Panc1 (cell line): Measurements from ENCODE around the gene ANP32E. TPM values are rescaled to one million over a fixed set of nuclear protein-coding genes. Genes with fewer than 3 reads are reported as not detected.
A peak's percentile ranks its signal among the peaks of the same experiment; 100 is the strongest.

Experiments used
- ATAC-seq: fragments of 200-7000 bp; cut with Tn5 transposase; 2 replicates; pipeline ENCODE4 v1.9.1; 2020; ENCODE audit warnings: mild to moderate bottlenecking, moderate library complexity
- BruUV-seq: library from RNA; stranded (reverse); fragments of 400-500 nt; replicated peaks from 2 replicates; lab custom pipeline; 2021; lab: Mats Ljungman, UMichigan
- CTCF ChIA-PET: fragments of 300-600 bp; sonication (Branson Sonifier 250); formaldehyde crosslinking; loops from one replicate; lab custom pipeline; 2022; ENCODE audit warnings: antibody characterized with exemption; lab: Charles Lee
- POLR2A ChIA-PET: fragments of 300-600 bp; sonication (Branson Sonifier 250); formaldehyde crosslinking; loops from one replicate; lab custom pipeline; 2022; ENCODE audit warnings: antibody characterized with exemption; lab: Charles Lee
- DNase-seq: peaks from one replicate; pipeline ENCODE4 v3.0.0-alpha.2; 2010; ENCODE audit warnings: low read depth, low spot score
- H3K27ac ChIP-seq: 2 replicates; pipeline ENCODE4 v1.5.1; 2011; ENCODE audit warnings: mild to moderate bottlenecking, low read length, inconsistent platforms
- H3K27me3 ChIP-seq: fragments of 200-500 bp; sonication (Bioruptor generic); 2 replicates; pipeline ENCODE4 v1.6.0; 2014; ENCODE audit warnings: low read length, inconsistent platforms; ENCODE audit not compliant: control insufficient read depth, insufficient read depth
- H3K36me3 ChIP-seq: fragments of 200-500 bp; sonication (Bioruptor generic); 2 replicates; pipeline ENCODE4 v1.5.1; 2014; ENCODE audit warnings: inconsistent platforms, mild to moderate bottlenecking, low read length, moderate library complexity; ENCODE audit not compliant: control insufficient read depth, insufficient read depth
- H3K4me1 ChIP-seq: 2 replicates; pipeline ENCODE4 v1.5.1; 2011; ENCODE audit warnings: inconsistent platforms, mild to moderate bottlenecking, low read length, moderate library complexity; ENCODE audit not compliant: control insufficient read depth, insufficient read depth
- H3K4me3 ChIP-seq, 2 experiments: 2 replicates each; pipeline ENCODE4 v1.5.1; 2011 to 2012; ENCODE audit warnings: low read depth in 2 of 2, low read length in 2 of 2, mild to moderate bottlenecking in 2 of 2, inconsistent platforms in 1 of 2, moderate library complexity in 1 of 2
- H3K9me3 ChIP-seq: fragments of 200-500 bp; sonication (Bioruptor generic); 2 replicates; pipeline ENCODE4 v1.5.1; 2014; ENCODE audit warnings: low read depth, mild to moderate bottlenecking, inconsistent platforms, low read length, moderate library complexity; ENCODE audit not compliant: control insufficient read depth, insufficient read depth
- POLR2AphosphoS5 ChIP-seq: IDR thresholded peaks from 2 replicates; pipeline ENCODE4 v1.6.1; 2012; ENCODE audit warnings: mild to moderate bottlenecking, low read depth, low read length, moderate library complexity
- REST ChIP-seq, 2 experiments: IDR thresholded peaks; 2 replicates each; pipeline ENCODE4 v1.6.1; 2011 to 2012; ENCODE audit warnings: low read depth in 2 of 2, control low read depth in 1 of 2, low read length in 1 of 2, mild to moderate bottlenecking in 1 of 2, moderate library complexity in 1 of 2; ENCODE audit not compliant: insufficient read depth in 1 of 2
- TCF7L2 ChIP-seq: IDR thresholded peaks from 2 replicates; pipeline ENCODE4 v1.6.1; 2011; ENCODE audit warnings: mild to moderate bottlenecking, low read depth, low read length, inconsistent platforms
- in situ Hi-C: cut with HindIII; loops from 2 replicates; pipeline ENCODE4 v1.10.0; 2016; ENCODE audit warnings: low sequenced_read_pairs, low pct_unique_long_range_greater_than_20kb
- intact Hi-C: fragments of 100-400 bp; cut with micrococcal nuclease; formaldehyde crosslinking; loops from one replicate; pipeline ENCODE4 v1.10.0; 2022; ENCODE audit not compliant: unreplicated experiment
- total RNA-seq: library from RNA; stranded (reverse); gene quantifications from one replicate; pipeline ENCODE4 v1.2.1, GENCODE V29; 2021; ENCODE audit not compliant: unreplicated experiment

ANP32E gene
- total RNA-seq, 1 experiment from 2014 or later = 66.2 TPM

DNA sequence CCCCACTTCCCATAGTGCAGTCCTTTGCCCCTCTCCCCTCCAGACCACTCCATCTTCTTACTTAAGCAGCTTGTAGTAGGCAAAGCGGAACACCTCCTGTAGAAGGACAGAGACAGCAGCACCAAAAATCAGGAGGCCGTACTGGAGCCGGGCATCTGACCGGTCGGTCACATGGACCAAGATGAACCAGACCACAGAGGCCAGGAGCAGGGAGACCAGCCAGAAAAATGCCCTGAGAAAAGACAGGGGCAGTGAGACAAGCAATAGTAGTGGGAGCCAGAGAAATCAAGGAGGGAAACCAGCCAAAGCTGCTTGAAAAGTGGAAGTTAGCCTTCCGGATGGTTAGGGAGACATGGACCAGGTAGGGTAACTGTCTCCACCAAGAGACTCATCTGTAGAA lies 32.0 kb upstream of the ANP32E start:
- ATAC-seq (no peak), DNase-seq (no peak)
- peaks cover 15% of the 10 kb centered on the region for H3K36me3 ChIP-seq
- no TSS peak for BruUV-seq
- in situ Hi-C loops = no loop called here
- intact Hi-C loops = no loop called here
- ChIA-PET CTCF (no interaction called here), POLR2A (no interaction called here)
- peaks cover 5% of the 10 kb centered on the region for H3K4me1 ChIP-seq
- H3K27me3 ChIP-seq = no peaks in the 10 kb centered on the region
- TF ChIP-seq TCF7L2 = no peak
- H3K4me3 ChIP-seq = peak overlapping the region; percentile 95 to 100
- no peaks in the 10 kb centered on the region for H3K9me3 ChIP-seq
- H3K27ac ChIP-seq = peak overlapping the region; percentile 96

DNA sequence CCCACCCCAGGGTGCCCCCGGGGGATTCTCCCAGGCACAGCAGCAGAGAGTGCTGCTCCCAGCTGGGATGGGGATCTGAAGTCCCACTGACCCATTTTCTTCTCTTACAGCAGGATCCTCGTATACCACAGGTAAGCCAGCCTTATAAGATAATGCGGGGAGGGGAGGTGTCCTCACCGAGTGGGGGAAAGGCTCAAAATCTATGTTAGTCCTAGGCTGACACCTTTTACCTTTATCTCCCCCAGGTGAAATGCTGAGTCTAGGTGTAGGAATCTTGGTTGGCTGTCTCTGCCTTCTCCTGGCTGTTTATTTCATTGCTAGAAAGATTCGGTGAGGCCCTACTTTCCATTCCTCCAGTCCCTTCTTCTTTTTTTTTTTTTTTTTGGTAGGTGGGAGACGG lies 27.6 kb upstream of the ANP32E start:
- no peak for TF ChIP-seq REST (IDR thresholded peaks at IDR 0.05; ENCODE audit: insufficient read depth in 1 of 2, low read depth in 2 of 2, low read length in 1 of 2)
- peak; percentile 60; the same call in 1 of the 2 replicates for TF ChIP-seq POLR2AphosphoS5
- no TSS peak for BruUV-seq
- CTCF ChIA-PET = no interaction called here

DNA sequence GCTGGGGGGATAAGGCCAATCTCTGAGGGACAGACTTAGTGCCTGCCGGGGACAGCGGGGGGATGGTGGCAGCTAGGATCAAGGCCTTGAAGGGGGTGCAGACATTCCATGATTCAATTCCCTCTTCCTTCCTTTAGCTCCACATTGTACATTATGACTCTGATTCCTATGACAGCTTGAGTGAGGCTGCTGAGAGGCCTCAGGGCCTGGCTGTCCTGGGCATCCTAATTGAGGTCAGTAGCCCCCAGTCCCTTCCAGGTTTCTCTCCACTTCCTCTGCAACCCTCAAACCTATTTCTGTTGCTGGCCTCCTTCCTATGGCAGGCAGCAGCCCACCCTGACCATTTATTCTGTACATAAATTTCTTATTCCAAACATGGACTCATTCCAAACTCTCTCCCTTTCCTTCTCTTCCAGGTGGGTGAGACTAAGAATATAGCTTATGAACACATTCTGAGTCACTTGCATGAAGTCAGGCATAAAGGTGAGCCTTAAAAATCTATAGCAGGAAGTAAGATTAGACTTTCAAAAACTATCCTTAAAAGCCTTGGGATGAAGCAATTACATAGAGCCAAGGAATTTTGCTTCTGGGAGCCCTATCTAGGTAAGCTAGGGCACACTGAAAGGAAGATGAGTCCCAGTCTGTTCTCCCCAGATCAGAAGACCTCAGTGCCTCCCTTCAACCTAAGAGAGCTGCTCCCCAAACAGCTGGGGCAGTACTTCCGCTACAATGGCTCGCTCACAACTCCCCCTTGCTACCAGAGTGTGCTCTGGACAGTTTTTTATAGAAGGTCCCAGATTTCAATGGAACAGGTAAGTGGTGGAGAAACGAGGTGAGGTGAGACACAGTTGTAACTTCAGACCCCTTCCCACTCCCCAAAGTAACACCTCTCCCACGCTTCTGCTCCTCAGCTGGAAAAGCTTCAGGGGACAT lies 26.7 kb upstream of the ANP32E start:
- DNase-seq = no peak

More for the DNA sequence above, 27.6 kb upstream of the ANP32E start:
- H3K27ac ChIP-seq = no peak overlapping the region
- peaks cover 9% of the 10 kb centered on the region for H3K4me1 ChIP-seq
- intact Hi-C loops = no loop called here
- peaks cover 14% of the 10 kb centered on the region for H3K36me3 ChIP-seq
- in situ Hi-C loops = no loop called here
- no peak for DNase-seq
- no peaks in the 10 kb centered on the region for H3K27me3 ChIP-seq
- no peak; the same call in 1 of the 2 replicates for ATAC-seq
- POLR2A ChIA-PET = no interaction called here
- no peaks in the 10 kb centered on the region for H3K9me3 ChIP-seq
- no peak overlapping the region for H3K4me3 ChIP-seq

More for the DNA sequence above, 26.7 kb upstream of the ANP32E start:
- ChIA-PET POLR2A (interaction anchor here (0.5 to 0.6 kb wide), 2 partner anchors 12 to 272 kb away, joined by 5 read pairs; no protein-coding TSS in a partner anchor), CTCF (no interaction called here)
- peaks cover 6% of the 10 kb centered on the region for H3K4me1 ChIP-seq
- no TSS peak for BruUV-seq
- H3K27me3 ChIP-seq = no peaks in the 10 kb centered on the region
- H3K4me3 ChIP-seq = no peak overlapping the region
- in situ Hi-C loops (no loop called here), intact Hi-C loops (no loop called here)
- H3K27ac ChIP-seq = no peak overlapping the region
- peak; percentile 39; the same call in 1 of the 2 replicates for ATAC-seq
- peaks cover 10% of the 10 kb centered on the region for H3K36me3 ChIP-seq
- no peaks in the 10 kb centered on the region for H3K9me3 ChIP-seq
- TF ChIP-seq TCF7L2 (no peak), POLR2AphosphoS5 (no peak)
